GM19455 (cell line): ENCODE measurements around the gene USP22.

Experiments
- ATAC-seq: cut with Tn5 transposase; IDR thresholded peaks from one replicate; pipeline ENCODE4 v1.9.1; 2021; ENCODE audit not compliant: unreplicated experiment

USP22 gene

DNA sequence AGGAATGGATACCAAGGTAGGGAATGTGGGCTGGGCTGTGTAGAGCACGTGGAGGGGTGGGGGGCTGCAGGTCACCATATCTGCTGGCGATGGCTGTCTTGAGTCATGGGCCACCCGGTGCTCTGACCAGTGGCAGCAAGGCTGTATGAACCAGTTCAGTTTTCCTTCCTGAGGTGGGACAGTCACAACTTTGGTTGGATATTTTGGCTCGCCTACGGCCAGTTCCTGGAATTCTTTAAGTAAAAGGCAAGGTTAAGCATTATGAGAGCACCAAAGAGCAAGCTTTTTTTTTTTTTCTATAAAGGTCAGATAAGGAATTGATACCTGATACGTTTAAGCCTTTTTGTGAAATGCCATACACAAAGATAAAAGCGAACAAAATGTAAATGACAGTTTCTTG lies 81.9 kb downstream of the USP22 start:
- ATAC-seq, result no peak

DNA sequence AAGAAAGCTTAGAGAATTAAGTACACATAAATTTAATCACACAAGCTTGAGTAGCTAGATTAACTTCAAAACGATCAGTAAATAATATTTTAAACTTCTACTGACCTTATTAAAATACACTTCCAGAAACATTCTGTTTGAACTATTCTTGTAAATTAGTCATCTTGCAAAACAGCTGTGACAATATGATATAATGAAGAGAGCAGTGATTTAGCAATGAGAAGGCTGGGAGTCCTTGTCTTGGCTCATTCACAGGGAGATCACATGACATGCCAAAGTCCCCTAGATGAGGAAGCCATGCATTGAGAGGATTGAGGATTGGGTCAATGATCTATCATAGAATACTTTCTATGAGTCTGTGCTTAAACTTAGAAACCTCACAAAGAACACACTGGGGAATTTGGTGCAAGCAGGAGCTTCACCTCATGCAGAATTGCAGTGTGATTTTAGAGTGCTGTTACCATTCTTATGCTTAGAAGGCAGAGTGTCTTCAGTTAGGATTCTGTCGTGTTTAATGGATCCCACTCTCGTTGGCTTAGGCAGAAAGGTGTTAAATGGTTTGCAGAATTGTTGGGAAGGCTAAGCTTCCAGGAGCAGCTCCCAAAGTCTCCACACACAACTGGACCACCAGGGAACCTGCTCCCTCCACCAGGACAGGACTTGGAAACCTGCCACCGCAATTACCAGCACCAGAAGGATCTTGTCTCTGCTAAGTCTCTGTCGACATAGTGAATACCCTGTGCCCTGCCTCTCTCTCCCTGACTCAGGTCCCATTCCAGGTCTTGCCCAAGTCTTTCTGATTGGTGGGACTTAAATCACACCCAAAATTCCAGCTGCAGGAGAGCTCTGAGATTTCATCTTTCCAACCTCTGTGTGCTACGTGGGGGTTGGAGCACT lies 87.1 kb downstream of the USP22 start:
- no peak for ATAC-seq

DNA sequence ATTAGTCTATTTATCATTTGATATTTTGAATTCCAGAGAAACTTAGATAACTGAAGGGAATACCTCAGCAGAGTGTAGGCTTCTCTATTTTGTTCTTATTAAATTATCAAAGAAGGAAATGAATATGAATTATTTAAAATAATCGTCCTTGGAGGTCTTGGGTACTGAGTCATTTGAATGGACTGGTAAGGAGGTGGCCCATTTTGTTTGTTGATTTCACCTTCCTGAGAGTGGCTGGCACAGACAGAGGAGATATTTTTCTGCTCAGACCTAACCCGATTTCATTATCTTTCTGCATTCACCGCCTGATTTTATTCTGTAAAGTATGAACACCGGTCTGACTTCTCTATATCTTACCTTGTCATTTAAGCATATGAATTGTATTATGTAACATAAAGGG lies 88.0 kb downstream of the USP22 start:
- no peak for ATAC-seq

DNA sequence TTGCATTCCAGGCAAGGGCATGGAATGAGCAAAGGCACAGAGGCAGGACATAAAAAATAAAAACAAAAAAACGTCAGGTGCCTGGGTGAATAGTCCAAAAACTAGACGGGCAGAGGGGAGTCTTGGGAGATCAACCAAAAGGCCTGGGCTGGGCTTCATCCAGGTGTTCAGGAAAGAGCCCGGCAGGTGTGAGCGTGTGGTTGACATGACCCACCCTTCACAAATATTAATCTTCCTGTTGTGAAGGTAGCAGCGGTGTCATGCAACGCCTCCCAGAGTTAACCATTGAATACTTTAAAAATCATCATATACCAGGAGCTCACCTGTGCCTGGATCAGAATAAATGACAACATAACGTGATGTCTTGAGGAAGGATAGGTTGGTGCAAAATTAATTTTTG lies 90.6 kb downstream of the USP22 start:
- no peak for ATAC-seq
